Measurements from ENCODE around the gene WBP2.

Gene WBP2

DNA sequence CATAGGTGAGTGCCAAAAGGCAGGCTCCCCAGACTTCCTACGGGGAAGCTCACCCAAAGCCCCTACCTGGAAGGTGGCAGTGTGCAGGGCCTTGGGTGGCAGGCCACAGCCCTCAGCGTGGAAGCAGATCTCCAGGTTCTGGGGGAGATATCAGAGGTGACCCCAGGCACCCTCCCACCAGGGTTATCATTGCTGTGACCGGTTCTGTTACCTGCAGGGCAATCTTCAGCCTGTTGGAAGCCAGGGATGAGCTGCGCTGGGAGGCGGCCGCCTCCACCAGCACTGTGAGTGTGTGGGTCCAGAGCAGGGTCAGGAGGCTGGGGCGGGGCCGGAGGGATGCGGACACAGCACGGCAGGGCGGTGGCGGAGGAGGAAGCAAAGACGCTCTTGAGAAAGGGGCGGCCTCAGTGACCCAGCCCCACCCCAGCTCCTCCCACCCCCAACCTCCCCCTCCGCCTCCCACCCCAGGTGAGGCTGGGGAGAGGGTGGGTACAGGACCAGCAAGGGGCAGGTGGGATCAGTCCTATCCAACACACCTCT is 24.0 kb downstream of the WBP2 start:
- FAIRE-seq (no peak), DNase-seq (ENCODE audit: insufficient read length, low spot score) (no peak)
- TF ChIP-seq POLR2A (IDR thresholded peaks at IDR 0.05; ENCODE audit: low read depth, low read length) (no peak), PAX5 (IDR thresholded peaks at IDR 0.05; ENCODE audit: insufficient read depth, low read length, severe bottlenecking) (no peak), SPI1 (IDR thresholded peaks at IDR 0.05; ENCODE audit: low read depth, low read length) (no peak), POLR2AphosphoS5 (IDR thresholded peaks at IDR 0.05; ENCODE audit: low read depth, low read length) (no peak), TAF1 (IDR thresholded peaks at IDR 0.05; ENCODE audit: low read depth, low read length) (no peak), POU2F2 (IDR thresholded peaks at IDR 0.05; ENCODE audit: low read depth, low read length) (no peak)

DNA sequence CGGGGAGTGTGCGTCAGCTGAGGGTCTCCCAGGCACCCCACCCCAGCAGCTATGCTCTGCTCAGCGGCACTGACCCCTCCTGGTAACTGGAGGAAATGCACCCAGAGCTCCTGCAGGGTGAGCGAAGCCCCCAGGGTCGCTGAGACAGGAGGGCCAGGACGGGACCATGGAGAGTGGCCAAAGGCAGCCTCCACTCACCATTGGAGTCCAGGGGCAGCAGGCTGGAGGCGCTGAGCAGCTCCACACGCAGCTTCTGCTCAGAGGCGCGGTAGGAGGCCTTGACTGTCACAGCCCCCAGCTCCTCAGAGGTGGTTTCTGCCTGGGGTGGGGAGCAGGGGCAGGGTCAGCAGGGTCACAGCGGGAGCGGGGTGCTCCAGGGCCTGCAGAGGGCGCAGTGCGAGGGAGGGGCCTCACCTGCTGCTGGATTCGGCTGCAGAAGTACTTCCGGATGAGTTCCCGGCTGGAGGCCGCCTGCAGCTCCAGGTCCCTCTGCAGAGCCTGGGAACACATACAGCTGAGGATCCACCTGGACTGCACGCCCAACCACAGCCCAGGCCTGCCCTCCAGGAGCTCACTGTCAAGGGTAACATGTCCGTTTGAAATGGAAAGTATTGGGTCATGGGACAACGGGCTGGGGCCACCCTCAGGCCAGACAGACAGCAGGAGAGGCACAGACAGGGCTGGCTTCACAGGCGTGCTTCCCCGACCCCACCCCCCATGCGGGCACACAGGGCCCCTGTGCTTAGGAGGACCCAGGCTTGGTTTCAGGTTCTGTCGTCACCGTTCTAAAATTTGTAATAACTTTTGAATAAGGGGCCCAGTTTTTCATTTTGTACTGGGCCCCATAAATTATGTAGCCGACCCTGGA is 24.7 kb downstream of the WBP2 start:
- TF ChIP-seq POLR2AphosphoS5 (IDR thresholded peaks at IDR 0.05; ENCODE audit: low read depth, low read length) (no peak), TAF1 (IDR thresholded peaks at IDR 0.05; ENCODE audit: low read depth, low read length) (no peak), POLR2A (IDR thresholded peaks at IDR 0.05; ENCODE audit: low read depth, low read length) (no peak), POU2F2 (IDR thresholded peaks at IDR 0.05; ENCODE audit: low read depth, low read length) (no peak), SPI1 (IDR thresholded peaks at IDR 0.05; ENCODE audit: low read depth, low read length) (no peak), PAX5 (IDR thresholded peaks at IDR 0.05; ENCODE audit: insufficient read depth, low read length, severe bottlenecking) (no peak)
- peak; percentile 63 for FAIRE-seq
- DNase-seq (ENCODE audit: insufficient read length, low spot score): no peak

- DNase-seq (ENCODE audit: insufficient read length, low spot score): no peak
- TF ChIP-seq SPI1 (IDR thresholded peaks at IDR 0.05; ENCODE audit: low read depth, low read length) (no peak), PAX5 (IDR thresholded peaks at IDR 0.05; ENCODE audit: insufficient read depth, low read length, severe bottlenecking) (no peak), POLR2AphosphoS5 (IDR thresholded peaks at IDR 0.05; ENCODE audit: low read depth, low read length) (no peak), POU2F2 (IDR thresholded peaks at IDR 0.05; ENCODE audit: low read depth, low read length) (no peak), POLR2A (IDR thresholded peaks at IDR 0.05; ENCODE audit: low read depth, low read length) (no peak), TAF1 (IDR thresholded peaks at IDR 0.05; ENCODE audit: low read depth, low read length) (no peak)
- no peak for FAIRE-seq
Observed at GRCh38 chr17:75829747-75830146, 25.4 kb downstream of the WBP2 start.

DNA sequence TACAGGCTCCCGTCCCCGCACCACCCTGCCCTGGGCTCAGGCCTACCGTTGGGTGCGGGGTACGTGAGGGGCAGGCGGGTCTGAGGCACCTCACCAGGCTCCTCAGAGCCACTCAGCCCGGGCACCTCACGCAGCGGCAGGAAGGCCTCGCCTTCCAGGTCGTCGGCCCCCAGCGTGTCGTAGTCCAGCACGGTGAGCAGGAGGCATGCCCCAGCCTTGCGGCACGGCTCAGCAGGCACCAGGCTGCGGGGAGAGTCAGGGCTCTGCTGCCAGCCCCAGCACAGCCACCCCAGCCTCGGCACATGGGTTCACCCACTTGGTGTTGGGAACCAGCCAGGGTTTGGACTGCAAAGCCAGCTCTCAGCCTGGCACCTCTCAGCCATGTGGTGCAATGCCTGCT is 26.4 kb downstream of the WBP2 start:
- DNase-seq (ENCODE audit: insufficient read length, low spot score) (no peak), FAIRE-seq (no peak)
- TF ChIP-seq PAX5 (IDR thresholded peaks at IDR 0.05; ENCODE audit: insufficient read depth, low read length, severe bottlenecking): no peak
- TF ChIP-seq POLR2AphosphoS5 (IDR thresholded peaks at IDR 0.05; ENCODE audit: low read depth, low read length): no peak
- no peak for TF ChIP-seq POU2F2 (IDR thresholded peaks at IDR 0.05; ENCODE audit: low read depth, low read length)
- TF ChIP-seq POLR2A (IDR thresholded peaks at IDR 0.05; ENCODE audit: low read depth, low read length): no peak
- TF ChIP-seq TAF1 (IDR thresholded peaks at IDR 0.05; ENCODE audit: low read depth, low read length): no peak
- no peak for TF ChIP-seq SPI1 (IDR thresholded peaks at IDR 0.05; ENCODE audit: low read depth, low read length)

DNA sequence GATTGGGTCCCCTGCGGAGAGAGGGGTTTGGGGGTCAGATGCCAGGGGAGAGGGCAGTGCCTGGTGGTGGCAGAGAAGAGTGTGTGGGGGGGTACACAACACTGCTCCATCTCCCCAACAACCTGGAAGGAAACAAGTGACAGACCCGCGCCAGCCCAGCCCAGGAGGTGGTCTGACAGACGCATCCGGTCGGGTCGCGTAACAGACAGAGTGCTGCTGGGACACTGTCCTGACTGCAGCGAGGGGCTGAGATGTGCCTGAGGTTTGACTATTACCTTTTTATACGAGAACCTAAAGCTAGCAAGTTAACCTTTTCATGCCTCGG is 27.1 kb downstream of the WBP2 start:
- TF ChIP-seq PAX5 (IDR thresholded peaks at IDR 0.05; ENCODE audit: insufficient read depth, low read length, severe bottlenecking) (no peak), POLR2A (IDR thresholded peaks at IDR 0.05; ENCODE audit: low read depth, low read length) (no peak), TAF1 (IDR thresholded peaks at IDR 0.05; ENCODE audit: low read depth, low read length) (no peak), SPI1 (IDR thresholded peaks at IDR 0.05; ENCODE audit: low read depth, low read length) (no peak), POU2F2 (IDR thresholded peaks at IDR 0.05; ENCODE audit: low read depth, low read length) (no peak), POLR2AphosphoS5 (IDR thresholded peaks at IDR 0.05; ENCODE audit: low read depth, low read length) (no peak)
- DNase-seq (ENCODE audit: insufficient read length, low spot score) (no peak), FAIRE-seq (no peak)

DNA sequence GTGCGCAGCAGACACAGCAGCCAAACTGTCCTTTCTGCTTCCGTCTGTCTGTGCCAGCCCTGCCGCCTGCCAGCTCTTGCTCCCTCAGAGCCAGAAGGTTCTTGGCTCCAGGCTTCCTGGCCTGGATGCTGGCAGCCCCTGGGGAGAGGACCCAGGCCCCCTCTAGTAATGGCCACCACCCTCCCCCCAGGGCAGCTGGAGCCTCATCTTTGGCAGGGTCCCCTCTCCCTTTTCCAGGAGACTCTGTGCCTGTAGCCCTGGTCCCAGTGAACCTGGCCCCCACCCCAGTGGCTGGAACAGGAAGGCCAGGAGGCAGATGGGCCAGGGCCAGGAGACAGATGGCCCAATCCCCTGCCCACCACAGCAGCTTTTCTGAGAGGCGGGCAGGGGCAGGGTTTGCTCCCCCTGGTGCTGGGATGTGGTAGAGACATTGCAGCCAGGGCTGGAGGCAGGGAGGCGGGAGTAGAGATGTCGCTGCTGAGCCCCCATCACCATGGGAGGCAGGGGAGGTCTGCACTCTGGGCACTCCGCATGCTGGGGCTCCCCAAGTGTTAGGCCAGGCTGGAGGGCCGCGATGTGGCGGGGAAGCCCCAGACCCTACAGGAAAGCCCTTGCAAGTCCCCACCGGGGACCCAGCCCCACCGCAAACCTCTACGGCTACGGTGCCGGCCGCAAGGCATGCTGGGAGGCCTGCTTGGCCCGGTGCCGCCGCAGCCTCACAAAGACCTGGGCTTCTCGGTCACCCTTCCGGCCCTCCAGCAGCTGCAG is 27.6 kb downstream of the WBP2 start:
- TF ChIP-seq POU2F2 (IDR thresholded peaks at IDR 0.05; ENCODE audit: low read depth, low read length) (no peak), SPI1 (IDR thresholded peaks at IDR 0.05; ENCODE audit: low read depth, low read length) (no peak), TAF1 (IDR thresholded peaks at IDR 0.05; ENCODE audit: low read depth, low read length) (no peak), POLR2A (IDR thresholded peaks at IDR 0.05; ENCODE audit: low read depth, low read length) (no peak), POLR2AphosphoS5 (IDR thresholded peaks at IDR 0.05; ENCODE audit: low read depth, low read length) (no peak), PAX5 (IDR thresholded peaks at IDR 0.05; ENCODE audit: insufficient read depth, low read length, severe bottlenecking) (no peak)
- DNase-seq (ENCODE audit: insufficient read length, low spot score) (peak; percentile 92), FAIRE-seq (peak; percentile 88)

- no peak for FAIRE-seq
- TF ChIP-seq PAX5 (IDR thresholded peaks at IDR 0.05; ENCODE audit: insufficient read depth, low read length, severe bottlenecking) (no peak), POLR2AphosphoS5 (IDR thresholded peaks at IDR 0.05; ENCODE audit: low read depth, low read length) (peak; percentile 17; the same call in 1 of the 2 replicates), SPI1 (IDR thresholded peaks at IDR 0.05; ENCODE audit: low read depth, low read length) (no peak), TAF1 (IDR thresholded peaks at IDR 0.05; ENCODE audit: low read depth, low read length) (no peak), POLR2A (IDR thresholded peaks at IDR 0.05; ENCODE audit: low read depth, low read length) (no peak), POU2F2 (IDR thresholded peaks at IDR 0.05; ENCODE audit: low read depth, low read length) (no peak)
- no peak for DNase-seq (ENCODE audit: insufficient read length, low spot score)
Observed at GRCh38 chr17:75826561-75827307, 28.4 kb downstream of the WBP2 start.

DNA sequence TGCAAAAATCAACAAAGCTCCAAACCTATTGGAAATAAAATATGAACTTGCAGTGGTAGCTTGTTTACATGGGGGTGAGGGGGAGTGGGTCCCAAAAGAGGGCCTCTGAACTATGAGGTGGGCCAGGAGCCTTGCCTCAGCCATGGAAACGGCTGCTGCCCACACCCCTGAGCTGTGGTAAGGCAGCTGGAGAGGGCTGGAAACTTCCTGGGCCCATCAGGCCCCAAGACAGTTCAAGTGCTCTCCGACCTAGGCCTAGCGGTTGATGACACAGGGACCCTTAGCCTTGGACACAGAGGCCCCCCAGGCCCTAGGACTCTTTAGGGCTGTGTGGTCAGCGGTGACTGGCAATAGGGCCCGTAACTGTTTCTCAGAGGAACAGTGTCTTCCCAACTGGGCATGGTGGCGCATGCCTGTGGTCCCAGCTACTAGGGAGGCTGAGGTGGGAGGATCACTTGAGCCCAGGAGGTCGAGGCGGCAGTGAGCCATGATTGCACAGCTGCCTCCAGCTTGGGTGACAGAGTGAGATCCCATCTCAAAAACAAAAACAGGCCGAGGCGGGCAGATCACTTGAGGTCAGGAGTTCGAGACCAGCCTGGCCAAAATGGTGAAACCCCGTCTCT is 29.3 kb downstream of the WBP2 start:
- DNase-seq (ENCODE audit: insufficient read length, low spot score) (no peak), FAIRE-seq (no peak)
- no peak for TF ChIP-seq SPI1 (IDR thresholded peaks at IDR 0.05; ENCODE audit: low read depth, low read length)
- no peak for TF ChIP-seq POLR2AphosphoS5 (IDR thresholded peaks at IDR 0.05; ENCODE audit: low read depth, low read length)
- no peak for TF ChIP-seq POU2F2 (IDR thresholded peaks at IDR 0.05; ENCODE audit: low read depth, low read length)
- TF ChIP-seq TAF1 (IDR thresholded peaks at IDR 0.05; ENCODE audit: low read depth, low read length): no peak
- no peak for TF ChIP-seq PAX5 (IDR thresholded peaks at IDR 0.05; ENCODE audit: insufficient read depth, low read length, severe bottlenecking)
- TF ChIP-seq POLR2A (IDR thresholded peaks at IDR 0.05; ENCODE audit: low read depth, low read length): no peak

Measured in GM12891 (cell line).